Stimulated activated memory B cell treated with anti-CD40 and anti-IgM and Interleukin-4, amounts not matched to agents 10 μg/mL and 1 μg/mL and 100 μg/mL, for 72 hours (primary cell): ENCODE data around the gene MICAL3.
"Not testable (repeated sequence)": the region's sequence is repeated elsewhere in the genome, so short reads cannot be mapped to it uniquely, and the experiment has no call there.

Experiments used
- ATAC-seq: fragments of 150-1000 bp; cut with Tn5 transposase; 2 replicates; pipeline ENCODE4 v1.10.0; 2021
- H3K27ac Mint-ChIP-seq: one replicate; pipeline ENCODE4 v1.8.0; 2022; ENCODE audit warnings: mild to moderate bottlenecking, mixed read lengths
- H3K27me3 Mint-ChIP-seq: one replicate; pipeline ENCODE4 v1.8.0; 2022; ENCODE audit warnings: mixed read lengths
- H3K36me3 Mint-ChIP-seq: one replicate; pipeline ENCODE4 v1.8.0; 2022; ENCODE audit warnings: mixed read lengths
- H3K4me1 Mint-ChIP-seq: one replicate; pipeline ENCODE4 v1.8.0; 2022; ENCODE audit warnings: mixed read lengths
- H3K4me3 Mint-ChIP-seq: one replicate; pipeline ENCODE4 v1.8.0; 2022; ENCODE audit warnings: mild to moderate bottlenecking, moderate library complexity, mixed read lengths
- H3K9me3 Mint-ChIP-seq: one replicate; pipeline ENCODE4 v1.8.0; 2022; ENCODE audit warnings: mixed read lengths

Gene MICAL3

GRCh38 chr22:18024276-18024939 lies at the start of gene MICAL3:
Gene MICAL3 (minus strand): TSS chr22:18024561. CDS start chr22:17906812, 117,749 bp downstream.
- Mint-ChIP-seq H3K9me3 (no peaks in the 10 kb centered on the region), H3K4me1 (peaks cover 26% of the 10 kb centered on the region), H3K4me3 (peak within 1 kb of the TSS; percentile 99), H3K36me3 (no peaks in the 10 kb centered on the region), H3K27me3 (no peaks in the 10 kb centered on the region), H3K27ac (peak within 1 kb of the TSS; percentile 61)
- peak; percentile 97 for ATAC-seq

- H3K4me1 Mint-ChIP-seq, result peaks cover 50% of the 10 kb centered on the region
- H3K36me3 Mint-ChIP-seq, H3K9me3 Mint-ChIP-seq, H3K4me3 Mint-ChIP-seq, ATAC-seq, H3K27ac Mint-ChIP-seq, H3K27me3 Mint-ChIP-seq: not testable (repeated sequence)
Measured at GRCh38 chr22:18073927-18074326, 49.6 kb upstream of the MICAL3 start.

- ATAC-seq, result no peak
- Mint-ChIP-seq H3K9me3 (no peaks in the 10 kb centered on the region), H3K4me3 (no peak overlapping the region), H3K4me1 (peaks cover 50% of the 10 kb centered on the region), H3K27me3 (no peaks in the 10 kb centered on the region), H3K27ac (no peak overlapping the region), H3K36me3 (peaks cover 2% of the 10 kb centered on the region)
Measured at GRCh38 chr22:18073467-18073866, 49.1 kb upstream of the MICAL3 start.

GRCh38 chr22:18071968-18072310 lies 47.6 kb upstream of the MICAL3 start:
- Mint-ChIP-seq H3K36me3 (no peaks in the 10 kb centered on the region), H3K27me3 (no peaks in the 10 kb centered on the region), H3K9me3 (no peaks in the 10 kb centered on the region), H3K4me1 (peaks cover 55% of the 10 kb centered on the region), H3K27ac (peak overlapping the region; percentile 88), H3K4me3 (no peak overlapping the region)
- peak; percentile 25 for ATAC-seq

- Mint-ChIP-seq H3K4me1 (peaks cover 53% of the 10 kb centered on the region), H3K27ac (peak overlapping the region; percentile 88), H3K4me3 (peak overlapping the region; percentile 21)
- not testable (repeated sequence) for H3K9me3 Mint-ChIP-seq, H3K27me3 Mint-ChIP-seq, H3K36me3 Mint-ChIP-seq
- ATAC-seq, result peak; percentile 52
Measured at GRCh38 chr22:18071307-18071967, 47.1 kb upstream of the MICAL3 start.

DNA sequence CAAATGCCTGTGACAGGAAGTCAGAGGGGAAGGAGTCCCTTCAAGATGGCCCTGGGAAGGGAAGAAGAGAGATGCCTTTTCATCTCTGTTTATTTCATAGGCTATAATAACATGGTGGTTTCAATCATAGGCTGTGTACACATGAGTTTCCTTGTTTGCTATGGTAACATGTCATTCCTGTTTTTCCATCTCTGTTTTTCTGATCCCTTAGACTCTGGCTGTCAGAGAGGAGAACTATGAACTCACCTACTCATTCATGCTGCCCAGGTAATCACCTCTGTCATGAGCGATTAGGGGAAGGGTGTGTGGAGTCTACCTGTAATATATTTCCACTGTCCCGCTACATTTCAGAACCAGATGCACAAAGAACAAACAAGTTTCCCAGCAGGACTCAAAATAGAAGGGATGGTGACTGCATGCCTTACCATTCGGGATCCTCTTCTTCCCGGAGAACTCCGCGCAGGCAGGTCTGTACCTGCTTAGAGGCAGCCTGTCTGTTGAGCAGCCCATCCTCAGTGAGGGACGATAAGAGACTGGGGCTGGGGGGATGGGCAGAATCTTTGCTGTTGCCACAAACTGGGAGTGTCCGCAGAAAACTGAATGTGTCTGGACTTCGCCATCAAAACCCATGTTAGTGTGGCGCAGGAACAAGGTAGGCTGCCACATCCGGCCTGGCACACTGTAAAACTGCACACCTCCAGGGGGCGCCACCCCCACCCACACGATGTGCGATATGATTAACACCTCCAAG lies 46.4 kb upstream of the MICAL3 start:
- peaks cover 53% of the 10 kb centered on the region for H3K4me1 Mint-ChIP-seq

DNA sequence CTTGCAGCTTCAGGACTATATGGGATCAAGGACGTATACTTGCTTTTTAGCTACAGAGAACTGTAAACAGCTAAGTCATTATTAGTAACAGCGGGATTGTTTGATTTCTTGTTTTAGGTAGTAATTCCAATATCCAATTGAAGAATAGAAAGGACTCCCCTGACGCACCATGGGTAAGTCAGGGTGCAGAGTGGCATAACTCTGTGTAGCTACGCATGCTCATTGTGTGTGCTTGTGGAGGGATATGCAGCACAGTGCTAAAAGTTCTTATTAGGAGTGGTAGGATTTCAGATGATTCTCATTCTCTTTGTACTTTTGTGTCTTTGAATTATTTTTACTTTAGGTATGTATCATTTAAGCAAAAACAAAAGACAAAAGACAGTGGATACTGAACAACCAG lies 45.7 kb upstream of the MICAL3 start:
- Mint-ChIP-seq H3K27me3 (no peaks in the 10 kb centered on the region), H3K36me3 (no peaks in the 10 kb centered on the region), H3K4me1 (peaks cover 59% of the 10 kb centered on the region), H3K9me3 (no peaks in the 10 kb centered on the region), H3K27ac (no peak overlapping the region), H3K4me3 (no peak overlapping the region)
- no peak for ATAC-seq

More for the DNA sequence above, 46.4 kb upstream of the MICAL3 start:
- no peaks in the 10 kb centered on the region for H3K9me3 Mint-ChIP-seq
- no peak for ATAC-seq
- H3K27me3 Mint-ChIP-seq, result no peaks in the 10 kb centered on the region
- peak overlapping the region; percentile 88 for H3K27ac Mint-ChIP-seq
- H3K4me3 Mint-ChIP-seq, result no peak overlapping the region
- H3K36me3 Mint-ChIP-seq, result no peaks in the 10 kb centered on the region

GRCh38 chr22:18069041-18069440 lies 44.7 kb upstream of the MICAL3 start:
- no peak for ATAC-seq
- Mint-ChIP-seq H3K27me3 (no peaks in the 10 kb centered on the region), H3K4me1 (peaks cover 65% of the 10 kb centered on the region), H3K36me3 (no peaks in the 10 kb centered on the region), H3K4me3 (no peak overlapping the region), H3K27ac (peak overlapping the region; percentile 78), H3K9me3 (no peaks in the 10 kb centered on the region)

DNA sequence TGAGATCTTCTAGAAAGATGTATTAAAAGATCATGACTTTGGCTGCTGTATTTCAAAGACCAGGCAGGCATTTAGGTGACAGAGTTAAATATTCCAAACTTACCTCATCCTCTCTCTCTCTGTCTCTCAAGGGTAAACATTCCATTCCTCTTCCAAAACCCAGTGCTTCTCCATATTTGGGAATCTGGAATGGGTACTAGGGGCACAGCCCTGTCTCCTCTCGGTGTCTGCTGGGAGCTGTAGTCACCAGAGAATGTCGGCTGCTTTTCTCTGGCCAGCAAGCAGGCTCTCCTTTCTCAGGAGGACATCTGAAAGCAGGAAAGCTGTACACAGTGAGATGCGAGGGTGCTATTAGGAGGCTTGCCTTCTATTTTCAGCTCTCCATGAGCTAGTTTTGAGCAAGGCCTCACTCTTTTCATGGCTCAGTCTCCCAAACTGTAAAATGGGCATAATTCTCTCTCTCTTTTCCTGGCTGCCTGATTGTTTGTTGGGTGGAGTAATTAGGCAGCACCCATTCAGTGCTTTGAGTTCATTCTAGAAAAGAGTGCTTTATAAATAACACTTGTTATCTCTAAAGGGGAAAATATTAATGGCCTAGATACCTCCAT lies 44.1 kb upstream of the MICAL3 start:
- ATAC-seq, result no peak
- Mint-ChIP-seq H3K27ac (peak overlapping the region; percentile 78), H3K4me1 (peaks cover 65% of the 10 kb centered on the region), H3K9me3 (no peaks in the 10 kb centered on the region), H3K27me3 (no peaks in the 10 kb centered on the region), H3K4me3 (no peak overlapping the region), H3K36me3 (no peaks in the 10 kb centered on the region)

DNA sequence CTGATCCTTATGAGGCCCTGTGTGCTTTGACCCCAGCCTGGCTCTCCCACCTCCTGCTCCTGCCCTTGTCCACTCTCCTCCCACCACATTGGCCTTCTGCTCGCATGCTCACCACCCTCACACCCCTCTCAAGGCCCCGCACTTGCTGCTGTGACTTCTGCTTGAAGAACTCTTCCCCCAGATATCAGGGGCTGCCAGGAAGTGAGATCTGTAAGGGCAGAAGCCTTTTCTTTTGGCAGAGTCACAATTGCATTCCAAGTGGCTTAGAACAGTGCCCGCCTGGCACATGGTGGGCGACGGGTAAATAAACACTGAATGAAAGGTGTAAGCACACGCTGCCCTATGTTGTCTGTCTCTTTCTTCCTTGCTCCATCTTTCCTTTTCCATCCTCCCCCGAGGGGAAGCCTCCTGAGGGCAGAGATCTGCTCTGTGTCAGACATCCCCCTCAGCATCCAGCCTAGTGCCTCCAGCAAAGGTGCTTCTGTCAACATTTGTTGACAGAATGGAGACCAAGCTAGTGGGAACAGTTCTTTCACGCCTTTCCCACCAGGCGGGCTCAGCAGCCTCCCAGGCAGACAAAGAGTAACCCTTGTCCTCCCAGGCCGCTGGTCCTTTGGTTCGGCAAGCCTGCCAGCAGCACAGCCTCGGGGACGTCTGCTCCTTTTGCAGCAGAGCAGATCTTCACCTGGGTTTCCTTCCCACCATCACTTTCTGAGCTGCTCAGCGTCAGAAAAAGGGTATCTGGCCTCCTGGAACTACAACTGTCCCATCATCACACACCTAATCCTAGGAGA lies 43.4 kb upstream of the MICAL3 start:
- H3K36me3 Mint-ChIP-seq, result no peaks in the 10 kb centered on the region
- no peaks in the 10 kb centered on the region for H3K9me3 Mint-ChIP-seq
- no peak for ATAC-seq
- H3K4me1 Mint-ChIP-seq, result peaks cover 65% of the 10 kb centered on the region
- peak overlapping the region; percentile 78 for H3K27ac Mint-ChIP-seq
- no peaks in the 10 kb centered on the region for H3K27me3 Mint-ChIP-seq
- no peak overlapping the region for H3K4me3 Mint-ChIP-seq

GRCh38 chr22:18067121-18067520 lies 42.8 kb upstream of the MICAL3 start:
- Mint-ChIP-seq H3K27ac (peak overlapping the region; percentile 78), H3K27me3 (no peaks in the 10 kb centered on the region), H3K36me3 (no peaks in the 10 kb centered on the region), H3K4me3 (no peak overlapping the region), H3K4me1 (peaks cover 62% of the 10 kb centered on the region), H3K9me3 (no peaks in the 10 kb centered on the region)
- no peak for ATAC-seq

GRCh38 chr22:18066181-18066859 lies 42.0 kb upstream of the MICAL3 start:
- H3K27me3 Mint-ChIP-seq, result no peaks in the 10 kb centered on the region
- H3K4me1 Mint-ChIP-seq, result peaks cover 54% of the 10 kb centered on the region
- H3K27ac Mint-ChIP-seq, result peak overlapping the region; percentile 78
- H3K9me3 Mint-ChIP-seq, result no peaks in the 10 kb centered on the region
- ATAC-seq, result peak; percentile 86
- peak overlapping the region; percentile 40 for H3K4me3 Mint-ChIP-seq
- no peaks in the 10 kb centered on the region for H3K36me3 Mint-ChIP-seq

DNA sequence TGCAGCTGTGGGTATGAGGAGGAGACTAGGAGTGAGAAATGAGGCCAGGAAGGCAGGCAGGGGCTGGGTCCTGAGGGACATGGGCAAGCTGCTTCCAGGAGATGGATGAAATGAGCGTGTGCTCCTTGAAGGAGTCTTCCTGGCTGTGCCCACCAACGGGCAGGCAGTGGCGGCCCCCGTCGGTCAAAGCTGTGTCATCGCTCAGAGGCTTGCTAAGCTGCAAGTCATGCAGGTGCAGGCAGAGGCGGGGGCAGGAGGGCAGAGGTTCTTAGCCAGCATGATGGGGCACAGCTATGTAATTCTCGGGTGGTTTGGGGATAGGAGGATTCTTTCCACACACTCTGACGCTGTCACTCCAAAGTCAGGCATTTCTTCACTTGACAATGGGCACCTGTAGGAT lies 40.9 kb upstream of the MICAL3 start:
- peak overlapping the region; percentile 78 for H3K27ac Mint-ChIP-seq
- ATAC-seq, result no peak
- peaks cover 48% of the 10 kb centered on the region for H3K4me1 Mint-ChIP-seq
- H3K27me3 Mint-ChIP-seq, result no peaks in the 10 kb centered on the region
- H3K9me3 Mint-ChIP-seq, result no peaks in the 10 kb centered on the region
- no peaks in the 10 kb centered on the region for H3K36me3 Mint-ChIP-seq
- H3K4me3 Mint-ChIP-seq, result no peak overlapping the region

GRCh38 chr22:18064636-18065035 lies 40.3 kb upstream of the MICAL3 start:
- no peaks in the 10 kb centered on the region for H3K27me3 Mint-ChIP-seq
- H3K9me3 Mint-ChIP-seq, result no peaks in the 10 kb centered on the region
- ATAC-seq, result no peak
- H3K36me3 Mint-ChIP-seq, result no peaks in the 10 kb centered on the region
- H3K4me3 Mint-ChIP-seq, result no peak overlapping the region
- peaks cover 55% of the 10 kb centered on the region for H3K4me1 Mint-ChIP-seq
- peak overlapping the region; percentile 78 for H3K27ac Mint-ChIP-seq
